Mammary epithelial cell (primary cell): Measurements from ENCODE around the gene ABCF3.

Experiments
- CTCF ChIP-seq, 2 donors: IDR thresholded peaks in 1 of 2; conservative IDR thresholded peaks in 1 of 2; 2 replicates each; pipeline ENCODE4 v1.5.1; 2011 to 2012; ENCODE audit warnings: inconsistent platforms in 2 of 2, low read length in 2 of 2, mild to moderate bottlenecking in 2 of 2, control low read depth in 1 of 2, low read depth in 1 of 2; ENCODE audit not compliant: insufficient read depth in 1 of 2; ENCODE audit errors: extremely low read depth in 1 of 2
- EZH2 ChIP-seq: IDR thresholded peaks from 2 replicates; pipeline ENCODE4 v1.6.1; 2012; ENCODE audit warnings: low read length, inconsistent platforms, borderline replicate concordance

DNA sequence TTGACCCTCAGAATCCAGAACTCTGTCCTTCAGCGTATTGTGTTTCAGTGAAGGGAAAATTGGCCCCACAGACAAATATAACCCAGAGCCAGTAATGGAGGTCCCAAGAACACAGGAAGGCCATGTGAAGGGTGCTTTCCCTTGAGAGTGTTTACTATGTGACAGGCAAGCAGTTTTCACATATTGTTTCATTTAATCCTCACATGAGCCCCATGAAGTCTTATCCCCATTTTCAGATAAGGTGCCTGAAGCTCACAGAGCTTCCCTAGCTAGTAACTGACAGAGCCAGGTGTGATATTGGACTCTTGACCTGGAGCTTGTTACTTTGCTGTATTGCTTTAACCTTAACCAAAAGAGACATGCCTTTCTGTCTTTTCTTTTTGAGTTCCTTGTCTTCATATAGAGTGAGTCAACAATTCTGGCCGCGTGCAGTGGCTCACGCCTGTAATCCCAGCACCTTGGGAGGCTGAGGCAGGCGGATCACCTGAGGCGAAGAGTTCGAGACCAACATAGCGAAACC is 40.2 kb upstream of the ABCF3 start:
- TF ChIP-seq CTCF (conservative IDR thresholded peaks at IDR 0.05 in 1 of 2, IDR thresholded peaks at IDR 0.05 in 1 of 2; ENCODE audit: extremely low read depth in 1 of 2, insufficient read depth in 1 of 2, low read depth in 1 of 2, low read length in 2 of 2) (no peak), EZH2 (no peak)
